ENCODE results near the gene SLC7A8.
A peak's percentile ranks its signal among the peaks of the same experiment; 100 is the strongest.

SLC7A8 gene

GRCh38 chr14:23154964-23155587, 28.4 kb downstream of the SLC7A8 start:
- DNase-seq: no peak

GRCh38 chr14:23153851-23154796, 29.3 kb downstream of the SLC7A8 start:
- DNase-seq: peak; percentile 3

GRCh38 chr14:23151342-23151741, 32.1 kb downstream of the SLC7A8 start:
- DNase-seq: no peak

- DNase-seq: no peak
Measured at GRCh38 chr14:23149745-23150144, 33.7 kb downstream of the SLC7A8 start.

GRCh38 chr14:23148591-23149249, 34.7 kb downstream of the SLC7A8 start:
- no peak for DNase-seq

- DNase-seq: no peak
Measured at GRCh38 chr14:23147676-23148075, 35.8 kb downstream of the SLC7A8 start.

- DNase-seq: no peak
Measured at GRCh38 chr14:23146980-23147379, 36.5 kb downstream of the SLC7A8 start.

GRCh38 chr14:23146351-23146910, 37.0 kb downstream of the SLC7A8 start:
- DNase-seq: no peak

- no peak for DNase-seq
Measured at GRCh38 chr14:23145794-23146350, 37.6 kb downstream of the SLC7A8 start.

GRCh38 chr14:23143911-23144310, 39.5 kb downstream of the SLC7A8 start:
- no peak for DNase-seq

GRCh38 chr14:23142826-23143225, 40.6 kb downstream of the SLC7A8 start:
- DNase-seq: no peak

GRCh38 chr14:23141706-23142444, 41.6 kb downstream of the SLC7A8 start:
- DNase-seq: no peak

GRCh38 chr14:23140371-23140770, 43.1 kb downstream of the SLC7A8 start:
- no peak for DNase-seq

- DNase-seq: no peak
Measured at GRCh38 chr14:23139874-23140273, 43.6 kb downstream of the SLC7A8 start.

- DNase-seq: no peak
Measured at GRCh38 chr14:23137813-23138535, 45.5 kb downstream of the SLC7A8 start.

GRCh38 chr14:23137192-23137812, 46.2 kb downstream of the SLC7A8 start:
- no peak for DNase-seq

GRCh38 chr14:23136566-23137133, 46.8 kb downstream of the SLC7A8 start:
- DNase-seq: no peak

- DNase-seq: no peak
Measured at GRCh38 chr14:23132970-23133369, 50.5 kb downstream of the SLC7A8 start.

- DNase-seq: no peak
Measured at GRCh38 chr14:23131482-23131881, 52.0 kb downstream of the SLC7A8 start.

GRCh38 chr14:23130871-23131270, 52.6 kb downstream of the SLC7A8 start:
- DNase-seq: no peak
